H7 (cell line): Measurements from ENCODE around the gene KLF13. TPM values are rescaled to one million over a fixed set of nuclear protein-coding genes. Genes with fewer than 3 reads are reported as not detected.
A peak's percentile ranks its signal among the peaks of the same experiment; 100 is the strongest.

Source experiments
- DNase-seq: peaks from one replicate; pipeline ENCODE4 v3.0.0; 2012
- H3K27me3 ChIP-seq: 2 replicates; pipeline ENCODE4 v1.6.0; 2011; ENCODE audit warnings: mild to moderate bottlenecking, low read length; ENCODE audit not compliant: control insufficient read depth, insufficient read depth
- H3K36me3 ChIP-seq: replicated peaks from 2 replicates; pipeline ENCODE4 v1.5.1; 2011; ENCODE audit warnings: low read length; ENCODE audit not compliant: control insufficient read depth, insufficient read depth
- H3K4me3 ChIP-seq: 2 replicates; pipeline ENCODE4 v1.5.1; 2011; ENCODE audit warnings: low read depth, mild to moderate bottlenecking, control low read depth, low read length, moderate library complexity; ENCODE audit not compliant: insufficient read depth
- total RNA-seq: library from RNA; depleted of rRNA; stranded (reverse); fragments of >200 nt; shearing (Covaris generic); gene quantifications from 2 replicates; pipeline ENCODE4 v1.2.3, GENCODE V29; 2014

Gene KLF13
- total RNA-seq, 1 experiment from 2014 or later, result 29.5 TPM

- Histone ChIP-seq H3K4me3 (no peak overlapping the region), H3K36me3 (no peaks in the 10 kb centered on the region), H3K27me3 (no peaks in the 10 kb centered on the region; the same call in 1 of the 2 replicates)
- DNase-seq, result no peak
These were observed 3.6 kb downstream of the KLF13 start for GRCh38 chr15:31330111-31330785.

- no peak overlapping the region for H3K4me3 ChIP-seq
- no peaks in the 10 kb centered on the region for H3K36me3 ChIP-seq
- no peak for DNase-seq
- no peaks in the 10 kb centered on the region for H3K27me3 ChIP-seq
These were observed 4.2 kb downstream of the KLF13 start for GRCh38 chr15:31330836-31331235.

- Histone ChIP-seq H3K36me3 (no peaks in the 10 kb centered on the region), H3K27me3 (no peaks in the 10 kb centered on the region), H3K4me3 (no peak overlapping the region)
- DNase-seq, result no peak
These were observed 4.8 kb downstream of the KLF13 start for GRCh38 chr15:31331389-31331788.

- Histone ChIP-seq H3K4me3 (no peak overlapping the region), H3K27me3 (no peaks in the 10 kb centered on the region), H3K36me3 (no peaks in the 10 kb centered on the region)
- DNase-seq, result no peak
These were observed 5.5 kb downstream of the KLF13 start for GRCh38 chr15:31332020-31332680.

GRCh38 chr15:31332681-31333071 lies 6.0 kb downstream of the KLF13 start:
- Histone ChIP-seq H3K27me3 (no peaks in the 10 kb centered on the region), H3K4me3 (no peak overlapping the region), H3K36me3 (no peaks in the 10 kb centered on the region)
- no peak for DNase-seq

GRCh38 chr15:31333119-31333518 lies 6.5 kb downstream of the KLF13 start:
- DNase-seq, result no peak
- no peak overlapping the region for H3K4me3 ChIP-seq
- H3K36me3 ChIP-seq, result no peaks in the 10 kb centered on the region
- no peaks in the 10 kb centered on the region for H3K27me3 ChIP-seq

- no peak for DNase-seq
- Histone ChIP-seq H3K36me3 (no peaks in the 10 kb centered on the region), H3K27me3 (no peaks in the 10 kb centered on the region), H3K4me3 (no peak overlapping the region)
These were observed 7.2 kb downstream of the KLF13 start for GRCh38 chr15:31333820-31334219.

- Histone ChIP-seq H3K4me3 (no peak overlapping the region), H3K27me3 (no peaks in the 10 kb centered on the region), H3K36me3 (no peaks in the 10 kb centered on the region; the same call in 1 of the 2 replicates)
- DNase-seq, result no peak
These were observed 9.5 kb downstream of the KLF13 start for GRCh38 chr15:31335989-31336592.

- no peak overlapping the region for H3K4me3 ChIP-seq
- H3K36me3 ChIP-seq, result no peaks in the 10 kb centered on the region; the same call in 1 of the 2 replicates
- DNase-seq, result peak; percentile 43
- H3K27me3 ChIP-seq, result no peaks in the 10 kb centered on the region
These were observed 10.1 kb downstream of the KLF13 start for GRCh38 chr15:31336593-31337295.

GRCh38 chr15:31337352-31338031 lies 10.9 kb downstream of the KLF13 start:
- Histone ChIP-seq H3K4me3 (no peak overlapping the region), H3K27me3 (no peaks in the 10 kb centered on the region), H3K36me3 (no peaks in the 10 kb centered on the region; the same call in 1 of the 2 replicates)
- DNase-seq, result no peak

GRCh38 chr15:31338318-31338878 lies 11.8 kb downstream of the KLF13 start:
- H3K36me3 ChIP-seq, result no peaks in the 10 kb centered on the region; the same call in 1 of the 2 replicates
- no peaks in the 10 kb centered on the region for H3K27me3 ChIP-seq
- no peak for DNase-seq
- no peak overlapping the region for H3K4me3 ChIP-seq

GRCh38 chr15:31338879-31339557 lies 12.4 kb downstream of the KLF13 start:
- peak; percentile 72 for DNase-seq
- Histone ChIP-seq H3K27me3 (no peaks in the 10 kb centered on the region), H3K4me3 (no peak overlapping the region), H3K36me3 (no peaks in the 10 kb centered on the region; the same call in 1 of the 2 replicates)

GRCh38 chr15:31339558-31339895 lies 12.9 kb downstream of the KLF13 start:
- no peaks in the 10 kb centered on the region; the same call in 1 of the 2 replicates for H3K36me3 ChIP-seq
- no peak overlapping the region for H3K4me3 ChIP-seq
- no peak for DNase-seq
- no peaks in the 10 kb centered on the region for H3K27me3 ChIP-seq
